HG03064 (cell line): ENCODE data around the gene FANCD2OS.
"Not testable (repeated sequence)": the region's sequence is repeated elsewhere in the genome, so short reads cannot be mapped to it uniquely, and the experiment has no call there.

Experiments
- ATAC-seq: cut with Tn5 transposase; IDR thresholded peaks from one replicate; pipeline ENCODE4 v1.9.1; 2021; ENCODE audit warnings: low read depth; ENCODE audit not compliant: unreplicated experiment

Gene FANCD2OS

GRCh38 chr3:10099041-10099440 lies 9.0 kb downstream of the FANCD2OS start:
- ATAC-seq, result no peak

GRCh38 chr3:10093678-10094077 lies 14.4 kb downstream of the FANCD2OS start:
- ATAC-seq, result no peak

GRCh38 chr3:10091387-10091786 lies 16.7 kb downstream of the FANCD2OS start:
- ATAC-seq, result not testable (repeated sequence)

- ATAC-seq, result not testable (repeated sequence)
These were observed 17.3 kb downstream of the FANCD2OS start for GRCh38 chr3:10090774-10091173.

GRCh38 chr3:10090179-10090578 lies 17.9 kb downstream of the FANCD2OS start:
- no peak for ATAC-seq

- ATAC-seq, result no peak
These were observed 19.8 kb downstream of the FANCD2OS start for GRCh38 chr3:10088256-10088655.

GRCh38 chr3:10085738-10086137 lies 22.3 kb downstream of the FANCD2OS start:
- no peak for ATAC-seq

GRCh38 chr3:10081871-10082270 lies 26.2 kb downstream of the FANCD2OS start:
- ATAC-seq, result no peak

GRCh38 chr3:10074666-10075065 lies 33.4 kb downstream of the FANCD2OS start:
- ATAC-seq, result no peak

- ATAC-seq, result not testable (repeated sequence)
These were observed 38.0 kb downstream of the FANCD2OS start for GRCh38 chr3:10070077-10070476.

- ATAC-seq, result no peak
These were observed 53.0 kb downstream of the FANCD2OS start for GRCh38 chr3:10055097-10055496.
